Measurements from ENCODE around the gene CXCR4.

Gene CXCR4

DNA sequence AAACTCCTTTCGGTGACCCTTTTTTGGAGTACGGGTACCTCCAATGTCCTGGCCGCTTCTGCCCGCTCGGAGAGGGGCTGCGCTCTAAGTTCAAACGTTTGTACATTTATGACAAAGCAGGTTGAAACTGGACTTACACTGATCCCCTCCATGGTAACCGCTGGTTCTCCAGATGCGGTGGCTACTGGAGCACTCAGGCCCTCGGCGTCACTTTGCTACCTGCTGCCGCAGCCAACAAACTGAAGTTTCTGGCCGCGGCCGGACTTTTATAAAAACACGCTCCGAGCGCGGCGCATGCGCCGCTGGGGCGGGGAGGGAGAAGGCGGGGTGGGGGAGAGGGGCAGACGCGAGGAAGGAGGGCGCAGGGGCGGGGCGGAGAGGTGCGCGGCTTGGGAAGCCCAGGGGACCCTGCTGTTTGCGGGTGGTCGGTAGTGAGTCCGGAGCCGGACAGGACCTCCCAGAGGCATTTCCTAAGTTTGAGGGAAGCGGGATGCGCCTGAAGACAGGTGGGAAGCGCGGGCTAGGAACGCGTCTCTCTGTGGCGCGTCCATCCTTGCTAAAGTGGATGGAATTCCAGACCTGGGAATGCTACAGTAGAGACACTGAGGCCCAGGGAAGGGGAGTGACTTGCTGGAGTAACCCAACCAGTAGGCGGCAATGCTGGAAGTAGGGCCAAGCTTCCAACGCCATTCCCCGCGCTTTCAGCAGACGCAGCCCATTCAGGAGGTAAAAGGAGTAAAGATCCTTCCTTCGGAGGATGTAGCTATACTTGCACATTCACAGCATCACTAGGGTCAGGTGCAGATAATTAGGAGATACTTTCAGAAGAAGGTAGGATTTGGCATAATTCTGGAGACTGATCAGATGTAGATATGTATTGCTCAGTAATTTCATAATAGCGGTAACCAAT is at the start of gene CXCR4:
CXCR4 (minus strand) TSS at position 241 of the 910 bp plus-strand sequence; CDS start at position 152, 89 bp downstream.
- peak; percentile 77 for DNase-seq

DNA sequence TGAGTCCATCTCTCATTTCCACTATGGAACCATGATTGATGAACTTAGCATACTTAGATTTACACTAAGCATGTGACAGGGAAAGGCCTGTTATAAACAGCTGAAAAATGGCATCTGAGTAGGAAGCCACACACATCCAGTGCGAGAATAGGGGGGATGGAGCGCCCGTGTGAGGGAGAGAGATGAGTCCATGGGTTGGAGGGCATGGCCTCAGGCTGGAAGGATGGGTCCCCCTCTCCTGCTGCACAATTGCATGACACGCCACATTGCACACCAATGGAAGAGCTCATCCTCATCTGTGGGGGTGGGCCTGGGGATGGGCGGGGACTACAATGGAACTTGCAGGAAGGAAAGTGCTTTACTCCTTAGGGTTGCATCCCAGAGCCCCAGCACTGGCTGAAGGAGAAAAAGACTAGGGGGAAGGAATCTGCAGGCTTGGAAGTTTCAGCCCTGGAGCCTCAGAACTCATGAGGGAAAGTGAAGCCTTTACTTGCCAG is 46.4 kb upstream of the CXCR4 start:
- no peak for DNase-seq

DNA sequence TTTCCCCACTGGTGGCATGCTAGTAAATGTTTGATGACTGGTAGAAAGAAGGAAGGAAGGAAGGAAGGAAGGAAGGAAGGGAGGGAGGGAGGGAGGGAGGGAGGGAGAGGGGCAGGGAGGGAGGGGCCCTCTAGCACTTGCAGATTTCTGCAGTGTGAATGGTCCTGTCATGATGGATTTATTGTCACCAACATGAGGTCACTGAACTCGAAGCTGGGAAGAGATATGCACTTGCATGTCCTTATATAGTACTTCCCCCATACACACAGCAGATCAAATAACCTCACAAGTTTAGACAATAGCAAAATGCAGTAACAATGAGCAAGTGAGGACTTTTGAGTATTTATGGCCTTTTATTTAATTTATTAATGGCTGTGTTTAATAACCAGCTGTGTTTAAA is 44.5 kb upstream of the CXCR4 start:
- no peak for DNase-seq

DNA sequence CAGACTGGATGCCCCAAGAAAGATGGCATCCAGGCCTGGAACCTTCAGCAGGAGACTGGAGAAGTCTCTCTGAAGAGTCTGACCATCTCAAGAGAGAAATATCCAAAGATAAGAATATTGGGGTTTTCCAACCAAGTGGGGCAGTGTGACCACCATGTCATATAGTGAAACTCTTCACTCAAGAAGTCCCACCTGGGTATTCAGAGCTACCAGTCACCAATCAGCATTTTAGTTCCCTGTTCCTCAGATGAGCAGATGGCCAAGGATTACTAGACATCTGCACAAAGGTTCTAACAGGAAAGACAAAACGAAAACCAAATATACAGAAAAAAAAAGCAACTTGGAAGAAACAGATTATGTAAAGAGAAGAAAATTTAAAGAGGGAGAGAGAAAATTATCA is 38.5 kb upstream of the CXCR4 start:
- DNase-seq = no peak

DNA sequence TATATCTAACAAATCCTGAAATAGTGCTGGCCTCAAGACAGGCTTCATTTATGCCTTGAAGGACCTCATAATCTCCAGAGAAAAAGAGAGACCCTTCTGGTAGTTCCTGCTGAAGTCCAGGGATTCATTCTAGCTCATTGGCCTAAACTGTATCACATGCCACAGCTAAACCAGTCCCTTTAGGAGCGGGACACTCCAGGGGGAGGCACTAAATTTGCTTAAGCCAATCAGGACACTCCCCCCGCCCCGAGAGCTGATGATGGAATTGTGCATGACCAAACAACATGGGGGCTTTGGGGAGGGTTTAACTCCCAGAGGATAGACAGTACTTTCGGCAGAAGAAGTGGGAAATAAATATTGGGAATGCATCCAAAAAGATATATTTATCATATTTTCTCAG is 36.4 kb upstream of the CXCR4 start:
- no peak for DNase-seq

DNA sequence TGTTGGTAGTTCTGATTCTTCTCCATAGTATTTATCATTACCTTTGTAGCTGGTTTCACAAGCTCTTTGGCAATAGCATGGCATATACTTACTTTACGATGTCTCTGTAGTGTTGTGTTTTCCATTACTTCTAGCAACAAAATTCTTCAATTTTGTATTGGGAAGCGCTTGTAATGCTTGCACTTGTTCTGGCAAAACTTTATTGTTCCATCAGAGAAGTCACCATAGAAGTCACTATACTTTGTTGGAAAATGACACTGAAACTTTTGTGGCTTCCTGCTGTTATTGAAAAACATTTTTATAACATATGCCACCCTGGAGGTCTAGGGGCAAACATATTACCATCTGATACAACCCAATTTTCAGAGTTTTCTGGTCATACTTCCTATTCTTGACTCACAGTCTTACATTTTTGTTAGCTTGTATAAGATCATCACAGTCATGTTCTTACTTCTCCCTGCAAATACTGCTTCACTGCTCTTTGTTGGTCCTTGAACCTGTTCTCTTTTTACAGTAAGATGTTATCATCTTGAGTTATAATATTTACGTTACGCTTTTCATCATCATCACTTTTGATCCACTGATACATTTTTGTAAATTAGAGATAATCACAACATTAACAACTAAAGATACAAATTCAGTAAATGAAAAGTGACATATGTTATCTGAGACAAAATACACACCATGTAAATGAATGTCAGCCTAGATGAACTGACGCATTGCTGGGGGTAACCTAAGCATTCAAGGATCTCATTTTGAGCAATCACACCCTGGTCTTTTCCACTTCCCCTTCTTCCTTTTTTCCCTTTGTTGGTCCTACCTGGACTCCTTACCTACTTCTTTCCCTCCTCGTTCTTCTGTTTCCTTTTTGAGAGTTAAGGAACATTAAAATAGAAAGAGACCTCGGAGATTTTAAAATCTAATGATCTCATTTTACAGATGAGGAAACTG is 33.3 kb upstream of the CXCR4 start:
- DNase-seq = no peak

DNA sequence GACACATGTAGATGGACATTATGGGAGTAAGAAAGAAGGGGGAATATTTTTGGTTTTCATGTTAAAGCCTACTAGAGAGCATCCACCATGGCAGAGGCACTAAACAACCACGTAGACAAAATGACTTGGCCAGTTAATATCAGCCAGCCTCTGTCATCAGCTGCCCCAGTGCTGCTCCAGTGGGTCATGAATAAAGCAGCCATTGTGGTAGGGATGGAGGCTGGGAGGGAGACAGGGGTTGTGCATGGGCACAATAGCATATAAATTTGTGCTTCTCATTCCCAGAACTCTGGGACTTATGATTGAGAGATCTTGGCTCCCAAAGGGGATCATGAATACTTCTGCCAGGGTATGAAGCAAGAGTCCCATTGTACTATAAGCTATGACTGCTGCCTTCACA is 31.1 kb upstream of the CXCR4 start:
- DNase-seq = no peak

DNA sequence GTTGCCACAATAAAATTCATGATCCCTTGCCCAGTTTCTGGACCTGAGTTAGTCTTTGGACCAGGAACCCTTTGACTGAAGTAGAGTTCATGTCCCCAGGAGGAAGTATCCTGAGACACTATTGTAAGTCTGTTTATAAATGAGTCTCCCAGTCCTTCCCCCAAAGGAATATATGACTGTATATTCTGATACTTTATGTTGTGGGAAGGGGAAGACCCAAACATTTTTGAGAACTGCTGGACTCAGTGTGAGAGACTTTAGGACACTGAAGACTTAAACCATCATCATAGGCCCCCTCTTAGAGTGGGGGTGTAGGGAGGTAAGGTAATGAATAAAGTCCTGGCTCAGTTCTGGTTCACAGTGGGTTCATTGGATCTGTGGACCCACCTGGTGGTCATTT is 28.6 kb upstream of the CXCR4 start:
- no peak for DNase-seq

DNA sequence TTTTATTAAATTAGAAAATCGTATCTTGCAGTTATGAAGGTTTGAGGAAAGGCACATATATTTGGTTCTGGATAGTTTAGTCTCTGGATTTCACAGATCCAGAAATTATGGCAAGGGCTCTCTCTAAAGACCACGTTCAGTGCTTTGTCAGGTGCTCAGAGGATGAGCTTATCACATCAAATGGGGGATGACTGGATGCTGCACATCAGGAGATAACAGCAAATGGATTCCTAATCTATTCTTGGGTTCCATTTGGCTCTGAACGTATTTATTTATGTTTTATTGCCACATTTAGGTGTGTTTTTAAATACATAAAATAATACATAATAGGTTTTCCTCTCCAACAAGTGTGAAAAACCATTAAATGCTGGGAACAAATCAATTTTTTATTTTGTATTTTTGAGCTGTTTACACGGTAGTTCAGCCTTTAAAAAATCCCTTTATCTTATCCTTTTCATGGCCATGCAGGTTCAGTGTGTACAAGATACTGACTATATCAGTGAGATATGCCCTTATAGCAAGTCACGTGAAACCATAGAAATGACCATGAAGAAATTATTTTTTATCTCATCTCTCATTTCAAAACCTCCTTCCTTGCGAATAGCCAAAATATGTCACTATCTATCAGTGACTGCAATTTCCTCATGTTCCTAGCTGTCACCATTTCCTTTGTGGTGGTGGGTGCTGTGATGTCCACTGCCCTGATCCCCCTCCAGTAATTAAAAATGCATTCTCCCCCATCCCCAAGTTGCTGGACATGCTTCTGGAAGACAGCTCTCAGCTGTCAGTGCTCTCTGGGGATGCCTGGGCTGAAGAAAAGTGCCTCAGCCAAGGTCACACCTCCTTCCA is 25.9 kb upstream of the CXCR4 start:
- DNase-seq = no peak

DNA sequence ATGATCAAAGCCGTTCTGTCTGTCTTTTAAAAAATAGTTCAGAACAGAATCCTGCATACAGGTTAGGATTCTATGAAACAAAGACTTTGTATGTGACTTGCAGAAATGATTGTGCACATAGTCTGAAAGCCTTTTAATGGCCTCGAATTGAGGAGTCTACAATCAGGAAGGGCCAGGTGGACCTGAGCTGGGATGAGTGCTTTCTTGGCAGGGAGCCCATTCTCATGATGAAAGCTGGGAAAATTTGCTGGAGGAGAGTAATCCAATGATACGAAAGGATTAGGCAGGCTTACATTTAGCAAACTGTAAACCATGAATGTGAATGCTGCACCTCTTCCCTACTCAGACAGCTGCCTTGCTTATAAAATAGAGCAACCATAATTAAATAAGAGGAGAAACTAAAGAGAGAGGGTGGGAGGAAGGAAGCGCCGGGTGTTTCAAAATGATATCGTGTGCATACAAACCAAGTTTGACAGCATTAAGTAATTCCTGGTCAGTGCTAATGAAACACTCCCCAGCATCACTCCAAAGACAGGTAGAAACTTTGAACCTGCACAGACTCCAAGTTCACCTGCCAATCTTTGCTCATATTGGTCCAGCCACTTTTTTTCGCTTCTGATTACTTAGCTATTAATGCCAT is 23.7 kb upstream of the CXCR4 start:
- DNase-seq = no peak

DNA sequence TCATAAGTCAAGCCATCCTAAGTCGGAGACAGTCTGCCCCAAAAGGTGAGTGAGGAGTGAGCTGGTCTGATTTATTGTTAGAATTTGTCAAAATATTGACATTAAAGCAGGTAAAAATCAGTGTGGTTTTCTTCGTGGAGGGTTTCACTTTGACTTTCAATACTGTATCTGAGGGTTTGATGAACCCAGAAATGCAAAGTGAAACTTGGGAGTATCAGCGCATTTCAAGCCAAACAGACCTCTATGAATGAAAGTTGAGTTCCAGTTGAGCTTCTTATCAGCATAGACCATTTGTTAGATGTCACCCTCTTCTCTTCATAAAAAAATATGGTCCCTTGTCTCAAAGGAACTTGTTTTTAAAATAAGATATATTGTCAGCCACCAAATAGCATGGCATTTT is 21.7 kb upstream of the CXCR4 start:
- DNase-seq = no peak

DNA sequence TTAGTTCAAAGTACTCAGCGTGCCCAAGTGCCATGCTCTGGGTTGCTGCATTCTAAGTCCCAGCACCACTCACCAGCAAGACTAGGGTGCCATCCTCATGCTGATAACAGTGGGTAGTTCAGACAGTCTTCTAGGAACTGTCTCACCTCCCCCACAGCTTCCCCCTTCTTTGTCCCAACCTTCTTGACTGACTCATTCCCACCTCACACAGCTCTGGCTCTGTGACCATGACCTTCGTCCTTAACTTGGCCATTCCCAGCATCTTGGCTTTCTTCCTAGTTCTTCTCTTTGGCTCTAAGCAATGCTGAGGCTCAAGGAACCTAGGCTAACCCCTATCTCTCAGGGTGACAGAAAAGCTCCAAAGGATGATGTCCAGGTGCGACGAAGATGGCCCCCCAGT is 20.0 kb upstream of the CXCR4 start:
- DNase-seq = no peak

DNA sequence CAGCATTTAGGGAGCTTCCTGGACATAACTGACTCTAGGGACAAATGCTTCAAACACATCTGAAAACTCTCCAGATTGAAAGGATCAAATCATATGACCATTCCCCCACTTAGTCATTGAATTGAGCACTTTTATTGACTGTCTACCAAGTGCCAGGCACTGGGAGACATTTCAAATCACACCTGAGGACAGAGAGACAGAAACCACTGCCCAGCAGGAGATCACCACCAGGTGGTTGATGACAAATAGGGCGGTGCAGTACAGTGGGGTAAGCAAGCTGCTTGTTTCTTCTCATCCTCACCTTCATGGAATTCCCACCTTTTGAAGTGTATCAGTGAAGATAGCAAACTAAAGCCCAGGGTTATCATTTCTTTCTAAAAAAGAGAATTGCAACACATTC is 19.0 kb upstream of the CXCR4 start:
- DNase-seq = no peak

DNA sequence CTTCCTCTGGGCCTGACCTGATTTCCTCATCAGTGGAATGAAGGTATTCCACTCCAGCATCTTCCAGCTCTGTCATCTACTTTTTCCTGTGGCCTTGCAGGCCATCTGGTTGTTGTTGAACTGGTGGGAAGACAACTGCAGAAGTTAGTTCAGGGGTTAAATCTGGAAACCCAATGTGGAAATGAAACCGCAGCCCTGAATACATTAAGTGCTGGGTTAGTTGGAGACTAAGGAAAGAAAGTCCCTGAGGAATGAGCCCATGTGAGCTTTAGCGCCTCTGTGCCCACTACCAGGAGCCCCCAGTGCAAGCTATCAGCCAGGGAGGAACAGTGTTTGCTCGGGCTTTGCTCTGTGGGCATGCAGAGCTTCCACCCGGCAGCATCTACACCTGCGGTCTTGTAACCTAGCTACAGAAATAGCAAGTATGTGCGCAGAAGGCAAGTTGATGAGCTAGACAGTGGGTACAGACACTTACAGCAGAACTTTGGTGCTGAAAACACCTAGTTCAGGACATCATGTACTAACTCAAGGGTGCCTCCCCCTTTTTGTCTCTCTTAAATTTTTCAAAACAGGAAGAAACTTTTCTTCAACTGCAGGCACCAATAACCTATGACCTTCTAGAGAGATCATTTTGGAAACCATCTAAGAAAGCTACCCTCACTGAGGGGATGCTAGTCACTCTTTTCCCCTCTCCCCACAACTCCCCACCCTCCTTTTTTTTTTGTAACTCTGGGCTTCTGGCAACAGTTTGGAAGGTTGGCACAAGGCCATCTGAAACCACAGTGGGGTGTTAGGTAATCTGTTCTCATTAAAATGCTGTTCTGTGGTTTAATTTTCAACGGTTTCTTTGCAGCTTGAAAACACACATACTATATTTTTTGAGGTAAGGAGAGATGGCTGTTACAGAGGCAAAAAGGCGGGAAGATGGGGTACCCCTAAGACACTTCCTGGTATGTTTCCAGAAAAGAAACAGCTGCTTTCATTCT is 18.3 kb upstream of the CXCR4 start:
- no peak for DNase-seq

DNA sequence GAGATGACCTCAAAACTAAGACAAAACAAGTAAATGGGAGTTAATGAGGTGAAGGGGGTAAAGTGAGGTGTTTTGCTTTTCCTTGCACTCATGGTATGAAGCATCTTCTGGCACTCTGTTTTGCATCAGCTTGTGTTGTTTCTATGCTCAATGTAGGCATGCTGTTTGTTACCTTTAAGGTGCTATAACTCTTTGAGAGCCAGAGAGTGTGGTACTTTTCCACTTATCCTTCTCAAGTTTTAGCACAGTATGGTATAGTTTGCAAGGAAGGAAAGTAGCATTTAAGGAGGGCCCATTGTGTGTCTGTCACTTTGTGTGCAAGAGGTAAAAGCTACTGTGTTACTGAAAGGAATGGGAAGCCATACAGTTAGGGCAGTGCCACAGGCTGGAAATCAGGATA is 17.5 kb upstream of the CXCR4 start:
- DNase-seq = no peak

DNA sequence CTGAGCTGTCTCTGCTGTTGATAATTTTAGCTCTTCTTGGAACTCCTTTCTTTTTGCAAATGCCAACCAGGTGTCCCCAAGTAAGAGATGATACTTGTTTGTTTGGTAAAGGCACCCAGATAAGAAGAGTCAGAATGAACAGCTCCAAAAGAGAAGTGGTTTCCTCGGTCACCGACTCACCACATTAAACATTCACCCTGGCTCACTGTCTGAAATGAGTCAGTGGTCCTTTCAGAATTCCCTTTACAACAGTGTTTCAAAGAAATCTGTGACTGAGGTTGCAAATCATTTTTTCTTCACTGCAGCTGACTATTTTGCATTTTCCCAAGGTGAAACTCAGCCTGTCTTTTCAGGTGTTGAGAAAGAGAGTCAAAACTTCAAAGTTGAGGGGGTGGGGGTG is 16.2 kb upstream of the CXCR4 start:
- no peak for DNase-seq

DNA sequence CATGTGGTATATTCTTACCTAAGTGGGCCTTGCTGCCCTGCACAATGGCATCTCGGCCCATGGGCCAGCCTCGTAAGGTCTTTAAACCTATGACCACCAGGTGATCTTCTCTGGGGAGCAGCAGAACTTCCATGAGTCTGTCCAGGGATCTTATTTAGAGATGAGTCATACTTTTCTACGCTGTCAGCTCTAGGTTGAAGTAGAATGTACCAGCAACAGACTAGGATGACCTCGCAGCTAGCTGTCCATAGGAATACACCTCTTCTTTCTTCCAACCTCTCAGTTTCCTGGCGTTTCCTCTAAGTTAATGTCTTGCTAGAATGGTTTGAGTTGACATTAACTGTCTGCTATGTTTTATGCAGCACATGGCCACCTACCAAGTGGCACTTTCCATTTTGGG is 15.6 kb upstream of the CXCR4 start:
- DNase-seq = no peak

DNA sequence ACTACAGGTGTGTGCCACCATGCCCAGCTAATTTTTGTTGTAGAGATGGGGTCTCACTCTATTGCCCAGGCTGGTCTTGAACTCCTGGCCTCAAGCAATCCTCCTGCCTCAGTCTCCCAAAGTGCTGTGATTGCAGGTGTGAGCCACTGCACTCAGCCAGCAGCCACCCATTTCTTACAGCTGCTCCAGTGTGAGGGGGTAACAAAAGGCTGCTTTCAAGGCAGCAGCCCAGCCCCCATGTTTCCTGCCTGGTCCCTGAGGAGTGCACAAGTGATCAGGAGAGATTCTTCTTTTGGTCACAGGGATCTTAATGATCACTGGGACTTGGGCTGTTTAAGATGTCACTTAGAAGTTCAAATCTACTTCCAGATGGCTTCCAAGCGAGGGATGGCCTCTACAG is 15.2 kb upstream of the CXCR4 start:
- DNase-seq = no peak

DNA sequence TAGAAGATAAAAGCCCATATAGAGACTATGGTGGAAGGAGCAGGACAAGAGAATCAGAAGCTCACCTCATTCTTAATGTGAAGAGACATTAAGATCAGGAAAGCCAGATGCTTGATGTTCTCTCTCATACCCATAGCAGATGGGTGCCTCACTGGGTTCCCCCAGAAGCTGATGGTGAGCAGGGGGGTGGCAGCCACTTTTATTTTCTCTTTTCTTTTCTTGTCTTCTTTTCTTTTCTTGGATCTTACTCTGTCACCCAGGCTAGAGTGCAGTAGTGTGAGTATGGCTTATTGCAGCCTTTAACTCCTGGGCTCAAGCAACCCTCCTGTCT is 14.8 kb upstream of the CXCR4 start:
- DNase-seq = no peak

DNA sequence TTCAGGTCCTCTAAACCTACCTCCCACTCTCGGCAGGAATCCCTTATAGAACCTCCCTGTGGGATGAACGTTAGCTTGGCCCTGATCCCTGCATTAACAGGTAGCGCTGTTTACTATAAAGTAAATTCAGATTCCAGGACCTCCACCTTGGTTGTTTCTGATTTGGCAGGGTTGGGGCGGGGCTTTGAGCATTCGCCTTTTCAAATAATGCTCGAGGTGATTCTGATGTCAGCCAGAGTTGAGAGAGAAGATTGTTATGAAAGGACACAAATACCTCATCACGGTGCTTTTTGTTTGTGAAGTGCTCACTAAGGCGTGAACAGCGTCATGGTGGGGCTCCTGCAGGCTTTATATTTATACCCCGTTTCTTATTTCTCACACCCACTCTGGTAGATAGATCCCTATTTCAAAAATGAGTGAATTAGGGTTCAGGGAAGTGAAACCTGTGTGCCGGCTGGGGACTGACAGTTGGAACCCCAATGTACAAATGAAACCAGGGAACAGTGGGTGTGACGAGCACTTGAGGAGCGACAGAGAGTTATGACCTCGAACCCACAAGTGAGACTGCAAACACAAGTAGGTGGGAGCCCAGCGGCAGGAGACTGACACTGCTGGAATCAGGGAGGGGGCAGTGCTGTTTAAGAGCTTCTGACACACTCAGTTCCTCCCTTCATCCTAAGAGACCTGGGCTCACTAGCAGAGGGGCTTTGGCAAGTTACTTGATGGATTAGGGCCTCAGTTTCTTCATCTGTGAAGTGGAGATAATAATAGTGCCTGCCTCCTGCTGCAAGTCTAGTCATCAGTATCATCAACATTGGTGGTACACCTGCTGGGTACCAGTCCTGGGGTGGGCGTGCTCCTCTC is 14.2 kb upstream of the CXCR4 start:
- no peak for DNase-seq

Data from right hindlimb (tissue), 1 donor.